Measurements from ENCODE around the gene CDT1.
A peak's percentile ranks its signal among the peaks of the same experiment; 100 is the strongest.
"Not testable (repeated sequence)": the region's sequence is repeated elsewhere in the genome, so short reads cannot be mapped to it uniquely, and the experiment has no call there.

CDT1 gene

GRCh38 chr16:88769617-88770460, 33.8 kb upstream of the CDT1 start:
- no peak for DNase-seq

GRCh38 chr16:88770461-88771293, 32.9 kb upstream of the CDT1 start:
- DNase-seq = peak; percentile 88

- DNase-seq = no peak
These were observed 32.3 kb upstream of the CDT1 start for GRCh38 chr16:88771294-88771772.

- DNase-seq = not testable (repeated sequence)
These were observed 31.8 kb upstream of the CDT1 start for GRCh38 chr16:88771781-88772180.

GRCh38 chr16:88772871-88773811, 30.4 kb upstream of the CDT1 start:
- DNase-seq = peak; percentile 91

GRCh38 chr16:88773812-88774291, 29.7 kb upstream of the CDT1 start:
- peak; percentile 85 for DNase-seq

- DNase-seq = no peak
These were observed 28.8 kb upstream of the CDT1 start for GRCh38 chr16:88774544-88775393.

- no peak for DNase-seq
These were observed 27.8 kb upstream of the CDT1 start for GRCh38 chr16:88775825-88776224.

GRCh38 chr16:88777471-88778270, 25.9 kb upstream of the CDT1 start:
- no peak for DNase-seq

GRCh38 chr16:88778271-88778525, 25.4 kb upstream of the CDT1 start:
- DNase-seq = no peak

GRCh38 chr16:88778541-88779065, 25.0 kb upstream of the CDT1 start:
- DNase-seq = no peak

- no peak for DNase-seq
These were observed 24.0 kb upstream of the CDT1 start for GRCh38 chr16:88779406-88780141.

- DNase-seq = no peak
These were observed 23.2 kb upstream of the CDT1 start for GRCh38 chr16:88780142-88781062.

GRCh38 chr16:88781140-88782077, 22.2 kb upstream of the CDT1 start:
- DNase-seq = no peak

GRCh38 chr16:88782454-88783390, 20.9 kb upstream of the CDT1 start:
- DNase-seq = peak; percentile 84

- DNase-seq = no peak
These were observed 20.1 kb upstream of the CDT1 start for GRCh38 chr16:88783391-88784073.
